GM12878 (cell line): ENCODE measurements around the gene IL17RB. TPM values are rescaled to one million over a fixed set of nuclear protein-coding genes. Genes with fewer than 3 reads are reported as not detected.

Experiments
- ATAC-seq: fragments of 200-7000 bp; cut with Tn5 transposase; 3 replicates; pipeline ENCODE4 v1.9.1; 2020; ENCODE audit warnings: mild to moderate bottlenecking, moderate library complexity
- BruUV-seq: library from RNA; stranded (reverse); fragments of 400-500 nt; replicated peaks from 2 replicates; lab custom pipeline; 2021; lab: Mats Ljungman, UMichigan
- CTCF ChIA-PET: fragments of 300-600 bp; sonication (Branson Sonifier 250); formaldehyde crosslinking; extraction: SDS; loops from one replicate; lab custom pipeline; 2021; ENCODE audit warnings: inconsistent platforms; lab: Yijun Ruan, JAX
- POLR2A ChIA-PET: fragments of 350-600 bp; formaldehyde crosslinking; extraction: SDS; loops from one replicate; lab custom pipeline; 2021; ENCODE audit warnings: inconsistent platforms; lab: Charles Lee
- RAD21 ChIA-PET: fragments of 300-600 bp; sonication (Branson Sonifier 250); formaldehyde crosslinking; loops from one replicate; lab custom pipeline; 2023; ENCODE audit warnings: antibody characterized with exemption; ENCODE audit not compliant: unreplicated experiment; lab: Charles Lee
- SMC1A ChIA-PET: fragments of 300-600 bp; sonication (Branson Sonifier 250); formaldehyde crosslinking; loops from one replicate; lab custom pipeline; 2023; ENCODE audit not compliant: unreplicated experiment, uncharacterized antibody; lab: Charles Lee
- DNase-seq: peaks from one replicate; pipeline ENCODE4 v3.0.0-alpha.2; 2011; ENCODE audit warnings: low read depth, low spot score
- FAIRE-seq: peaks from 3 replicates; lab custom pipeline; 2011; peaks lifted over from hg19 to GRCh38; lab: Jason Lieb, UNC
- H2AFZ ChIP-seq: 2 replicates; pipeline ENCODE4 v1.6.0; 2011; ENCODE audit warnings: low read depth, low read length, control low read depth; ENCODE audit not compliant: control insufficient read depth
- H3K27ac ChIP-seq: 2 replicates; pipeline ENCODE4 v1.5.1; 2011; ENCODE audit warnings: control low read depth; ENCODE audit not compliant: control insufficient read depth, insufficient read depth
- H3K27me3 ChIP-seq, 2 experiments: replicated peaks in 1 of 2; 2 replicates each; pipeline versions ENCODE4 v1.6.0 to v1.6.1; 2011; ENCODE audit warnings: low read length in 1 of 2; ENCODE audit not compliant: control insufficient read depth in 2 of 2, insufficient read depth in 2 of 2
- H3K36me3 ChIP-seq, 2 experiments: 2 replicates each; pipeline ENCODE4 v1.5.1; 2011; ENCODE audit warnings: low read length in 1 of 2; ENCODE audit not compliant: control insufficient read depth in 2 of 2, insufficient read depth in 2 of 2
- H3K4me1 ChIP-seq: 2 replicates; pipeline ENCODE4 v1.6.1; 2011; ENCODE audit warnings: mild to moderate bottlenecking, low read length, moderate library complexity, mixed read lengths; ENCODE audit not compliant: control insufficient read depth, insufficient read depth
- H3K4me2 ChIP-seq: 2 replicates; pipeline ENCODE4 v1.6.0; 2011; ENCODE audit warnings: control low read depth; ENCODE audit not compliant: control insufficient read depth, insufficient read depth
- H3K4me3 ChIP-seq: fragments of 200-600 bp; sonication (generic); 2 replicates; pipeline ENCODE4 v1.5.1; 2016
- H3K79me2 ChIP-seq: 2 replicates; pipeline ENCODE4 v1.6.0; 2011; ENCODE audit warnings: low read length; ENCODE audit not compliant: control insufficient read depth, insufficient read depth
- H3K9ac ChIP-seq: 2 replicates; pipeline ENCODE4 v1.8.0; 2011; ENCODE audit warnings: low read length, control low read depth, mixed read lengths; ENCODE audit not compliant: control insufficient read depth, insufficient read depth
- H3K9me3 ChIP-seq: replicated peaks from 3 replicates; pipeline ENCODE4 v1.5.1; 2011; ENCODE audit warnings: mild to moderate bottlenecking, low read length; ENCODE audit not compliant: control insufficient read depth, insufficient read depth
- H4K20me1 ChIP-seq: 2 replicates; pipeline ENCODE4 v1.6.0; 2011; ENCODE audit not compliant: control insufficient read depth, insufficient read depth
- ETV6 ChIP-seq, 2 experiments: fragments of 450-650 bp in 1 of 2; IDR thresholded peaks in 1 of 2; conservative IDR thresholded peaks in 1 of 2; 2 replicates each; pipeline ENCODE4 v1.6.1; 2014; ENCODE audit warnings: antibody characterized with exemption in 1 of 2, borderline replicate concordance in 1 of 2, low read depth in 1 of 2, mild to moderate bottlenecking in 1 of 2, moderate library complexity in 1 of 2
- IKZF2 ChIP-seq, 2 experiments: fragments of 450-650 bp; IDR thresholded peaks; 2 replicates each; pipeline ENCODE4 v1.6.1; 2017; ENCODE audit warnings: mild to moderate bottlenecking in 2 of 2, moderate library complexity in 2 of 2
- RUNX3 ChIP-seq: IDR thresholded peaks from 2 replicates; pipeline ENCODE4 v1.6.1; 2012; ENCODE audit warnings: low read length, inconsistent platforms
- WGBS: methylation state at CpG from one replicate; pipeline ENCODE4 v1.1.6; 2016; ENCODE audit warnings: low lambda C conversion rate; ENCODE audit not compliant: insufficient replicate concordance, insufficient coverage; ENCODE audit errors: missing lambda C conversion rate; 5-methylcytosine and 5-hydroxymethylcytosine counted together
- in situ Hi-C: fragments of 300-500 bp; cut with MboI; formaldehyde crosslinking; loops from 9 replicates; pipeline ENCODE4 v1.14.3; 2018; ENCODE audit warnings: mixed read lengths
- intact Hi-C: fragments of 100-400 bp; cut with micrococcal nuclease; formaldehyde crosslinking; loops from one replicate; pipeline ENCODE4 v1.14.2; 2022; ENCODE audit not compliant: unreplicated experiment
- polyA plus RNA-seq, 11 experiments: library from polyadenylated mRNA; depleted of rRNA in 4 of 11; unstranded in 6 of 11; stranded (reverse) in 5 of 11; fragments of >200 nt; fragmentation: Nextera tagmentation in 4 of 11; fragmentation: Illumina TruSeq in 1 of 11; extraction: Ambion mirVana in 4 of 11; extraction: Trizol in 1 of 11; gene quantifications; 1 replicate in 1 of 11; 2 replicates in 10 of 11; pipeline versions ENCODE4 v1.2.1 to v1.2.3, GENCODE V29; 2011 to 2016; ENCODE audit warnings: inconsistent platforms in 2 of 11, missing spikeins in 2 of 11, low read depth in 1 of 11
- total RNA-seq, 4 experiments: library from RNA; depleted of rRNA in 3 of 4; stranded (reverse); fragments of >200 nt in 3 of 4; fragmentation: Illumina TruSeq in 1 of 4; extraction: Trizol in 1 of 4; gene quantifications; 2 replicates each; pipeline versions ENCODE4 v1.2.1 to v1.2.3, GENCODE V29; 2013 to 2021
- TF ChIP-seq, protein P1 (sequence below): fragments of 450-650 bp; IDR thresholded peaks from 2 replicates; pipeline ENCODE4 v1.6.1; 2017; ENCODE audit warnings: mild to moderate bottlenecking, moderate library complexity
- TF ChIP-seq, protein P2 (sequence below): IDR thresholded peaks from 2 replicates; pipeline ENCODE4 v1.6.1; 2011; ENCODE audit warnings: low read depth, low read length, improper control_type of control experiment, borderline replicate concordance
- TF ChIP-seq, protein P3 (sequence below): fragments of 450-650 bp; IDR thresholded peaks from 2 replicates; pipeline ENCODE4 v1.6.1; 2018; ENCODE audit warnings: mild to moderate bottlenecking, low read depth, moderate library complexity; ENCODE audit not compliant: partially characterized antibody

Gene IL17RB
- total and polyA plus RNA-seq, 10 of the 15 experiments (the other 5 are each of a cell fraction or from before 2014, with no cell fraction given), result 1.9 to 17.2 (median 2.9) TPM

DNA sequence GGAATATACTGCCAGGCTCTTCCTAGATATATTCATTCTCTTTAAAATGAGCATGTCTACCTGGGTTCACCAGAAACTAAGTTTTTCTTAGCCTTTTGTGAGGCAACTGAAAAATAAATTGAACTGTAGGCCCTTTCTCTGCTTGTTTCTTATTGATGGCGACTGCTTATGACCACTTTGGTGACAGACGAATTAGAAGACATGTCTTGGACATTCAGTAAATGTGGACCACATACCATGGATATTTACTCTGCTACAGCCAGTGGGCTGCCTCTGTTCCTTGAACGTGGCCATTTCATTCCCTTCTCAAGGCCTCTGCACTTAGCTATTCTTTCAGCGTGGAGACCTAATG lies 45.9 kb downstream of the IL17RB start:
- BruUV-seq, result TSS peak; percentile 92

More for the DNA sequence above, 45.9 kb downstream of the IL17RB start:
- no peaks in the 10 kb centered on the region for H4K20me1 ChIP-seq
- ChIA-PET SMC1A (interaction anchor here (0.6 to 2.5 kb wide), 8 partner anchors 8 to 545 kb away, joined by 3 to 10 read pairs (median 4); partner anchors contain the start of genes ACTR8 and DCP1A), POLR2A (interaction anchor here (1.4 to 3.1 kb wide), 5 partner anchors 9 to 50 kb away, joined by 5 to 26 read pairs (median 6); partner anchors contain the start of genes ACTR8, CHDH and IL17RB), RAD21 (interaction anchor here (1.0 to 2.0 kb wide), 5 partner anchors 11 to 159 kb away, joined by 3 to 11 read pairs (median 8); partner anchors contain the start of gene ACTR8), CTCF (interaction anchor here (0.9 to 3.6 kb wide), 2 partner anchors 8 to 12 kb away, joined by 3 to 17 read pairs; no protein-coding TSS in a partner anchor)
- in situ Hi-C loops (no loop called here), intact Hi-C loops (no loop called here)
- peaks cover 16% of the 10 kb centered on the region for H3K4me1 ChIP-seq
- no peaks in the 10 kb centered on the region for H3K9me3 ChIP-seq
- peak overlapping the region; percentile 67 for H3K27ac ChIP-seq
- peak overlapping the region; percentile 53 for H3K4me2 ChIP-seq
- H3K9ac ChIP-seq, result peak overlapping the region; percentile 50
- H3K27me3 ChIP-seq, result no peaks in the 10 kb centered on the region
- ATAC-seq (no peak), FAIRE-seq (no peak), DNase-seq (no peak)
- TF ChIP-seq, protein P1, sequence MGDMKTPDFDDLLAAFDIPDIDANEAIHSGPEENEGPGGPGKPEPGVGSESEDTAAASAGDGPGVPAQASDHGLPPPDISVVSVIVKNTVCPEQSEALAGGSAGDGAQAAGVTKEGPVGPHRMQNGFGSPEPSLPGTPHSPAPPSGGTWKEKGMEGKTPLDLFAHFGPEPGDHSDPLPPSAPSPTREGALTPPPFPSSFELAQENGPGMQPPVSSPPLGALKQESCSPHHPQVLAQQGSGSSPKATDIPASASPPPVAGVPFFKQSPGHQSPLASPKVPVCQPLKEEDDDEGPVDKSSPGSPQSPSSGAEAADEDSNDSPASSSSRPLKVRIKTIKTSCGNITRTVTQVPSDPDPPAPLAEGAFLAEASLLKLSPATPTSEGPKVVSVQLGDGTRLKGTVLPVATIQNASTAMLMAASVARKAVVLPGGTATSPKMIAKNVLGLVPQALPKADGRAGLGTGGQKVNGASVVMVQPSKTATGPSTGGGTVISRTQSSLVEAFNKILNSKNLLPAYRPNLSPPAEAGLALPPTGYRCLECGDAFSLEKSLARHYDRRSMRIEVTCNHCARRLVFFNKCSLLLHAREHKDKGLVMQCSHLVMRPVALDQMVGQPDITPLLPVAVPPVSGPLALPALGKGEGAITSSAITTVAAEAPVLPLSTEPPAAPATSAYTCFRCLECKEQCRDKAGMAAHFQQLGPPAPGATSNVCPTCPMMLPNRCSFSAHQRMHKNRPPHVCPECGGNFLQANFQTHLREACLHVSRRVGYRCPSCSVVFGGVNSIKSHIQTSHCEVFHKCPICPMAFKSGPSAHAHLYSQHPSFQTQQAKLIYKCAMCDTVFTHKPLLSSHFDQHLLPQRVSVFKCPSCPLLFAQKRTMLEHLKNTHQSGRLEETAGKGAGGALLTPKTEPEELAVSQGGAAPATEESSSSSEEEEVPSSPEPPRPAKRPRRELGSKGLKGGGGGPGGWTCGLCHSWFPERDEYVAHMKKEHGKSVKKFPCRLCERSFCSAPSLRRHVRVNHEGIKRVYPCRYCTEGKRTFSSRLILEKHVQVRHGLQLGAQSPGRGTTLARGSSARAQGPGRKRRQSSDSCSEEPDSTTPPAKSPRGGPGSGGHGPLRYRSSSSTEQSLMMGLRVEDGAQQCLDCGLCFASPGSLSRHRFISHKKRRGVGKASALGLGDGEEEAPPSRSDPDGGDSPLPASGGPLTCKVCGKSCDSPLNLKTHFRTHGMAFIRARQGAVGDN, result no peak
- peak in 1 of 2 experiments; percentile 10; a peak in 1 of 4 replicates for TF ChIP-seq ETV6 (conservative IDR thresholded peaks at IDR 0.05 in 1 of 2, IDR thresholded peaks at IDR 0.05 in 1 of 2; ENCODE audit: borderline replicate concordance in 1 of 2, low read depth in 1 of 2)
- TF ChIP-seq IKZF2 (IDR thresholded peaks at IDR 0.05), result no peak
- TF ChIP-seq, protein P2, sequence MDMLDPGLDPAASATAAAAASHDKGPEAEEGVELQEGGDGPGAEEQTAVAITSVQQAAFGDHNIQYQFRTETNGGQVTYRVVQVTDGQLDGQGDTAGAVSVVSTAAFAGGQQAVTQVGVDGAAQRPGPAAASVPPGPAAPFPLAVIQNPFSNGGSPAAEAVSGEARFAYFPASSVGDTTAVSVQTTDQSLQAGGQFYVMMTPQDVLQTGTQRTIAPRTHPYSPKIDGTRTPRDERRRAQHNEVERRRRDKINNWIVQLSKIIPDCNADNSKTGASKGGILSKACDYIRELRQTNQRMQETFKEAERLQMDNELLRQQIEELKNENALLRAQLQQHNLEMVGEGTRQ, result no peak
- TF ChIP-seq RUNX3, result no peak
- TF ChIP-seq, protein P3, sequence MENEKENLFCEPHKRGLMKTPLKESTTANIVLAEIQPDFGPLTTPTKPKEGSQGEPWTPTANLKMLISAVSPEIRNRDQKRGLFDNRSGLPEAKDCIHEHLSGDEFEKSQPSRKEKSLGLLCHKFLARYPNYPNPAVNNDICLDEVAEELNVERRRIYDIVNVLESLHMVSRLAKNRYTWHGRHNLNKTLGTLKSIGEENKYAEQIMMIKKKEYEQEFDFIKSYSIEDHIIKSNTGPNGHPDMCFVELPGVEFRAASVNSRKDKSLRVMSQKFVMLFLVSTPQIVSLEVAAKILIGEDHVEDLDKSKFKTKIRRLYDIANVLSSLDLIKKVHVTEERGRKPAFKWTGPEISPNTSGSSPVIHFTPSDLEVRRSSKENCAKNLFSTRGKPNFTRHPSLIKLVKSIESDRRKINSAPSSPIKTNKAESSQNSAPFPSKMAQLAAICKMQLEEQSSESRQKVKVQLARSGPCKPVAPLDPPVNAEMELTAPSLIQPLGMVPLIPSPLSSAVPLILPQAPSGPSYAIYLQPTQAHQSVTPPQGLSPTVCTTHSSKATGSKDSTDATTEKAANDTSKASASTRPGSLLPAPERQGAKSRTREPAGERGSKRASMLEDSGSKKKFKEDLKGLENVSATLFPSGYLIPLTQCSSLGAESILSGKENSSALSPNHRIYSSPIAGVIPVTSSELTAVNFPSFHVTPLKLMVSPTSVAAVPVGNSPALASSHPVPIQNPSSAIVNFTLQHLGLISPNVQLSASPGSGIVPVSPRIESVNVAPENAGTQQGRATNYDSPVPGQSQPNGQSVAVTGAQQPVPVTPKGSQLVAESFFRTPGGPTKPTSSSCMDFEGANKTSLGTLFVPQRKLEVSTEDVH, result no peak
- H2AFZ ChIP-seq, result peak overlapping the region; percentile 98
- peak overlapping the region; percentile 61 for H3K4me3 ChIP-seq
- peaks cover 39% of the 10 kb centered on the region for H3K79me2 ChIP-seq
- WGBS, result 94% methylated on average over 4 of the region's 4 CpGs
- peaks cover 0 to 4% of the 10 kb centered on the region in 2 experiments; a peak in 1 of 4 replicates for H3K36me3 ChIP-seq
